Fibroblast of the aortic adventitia (primary cell): ENCODE results near the gene NFKBIZ. TPM values are rescaled to one million over a fixed set of nuclear protein-coding genes. Genes with fewer than 3 reads are reported as not detected.
A peak's percentile ranks its signal among the peaks of the same experiment; 100 is the strongest.
"Not testable (repeated sequence)": the region's sequence is repeated elsewhere in the genome, so short reads cannot be mapped to it uniquely, and the experiment has no call there.

Experiments
- DNase-seq: peaks from one replicate; pipeline ENCODE4 v3.0.0-alpha.2; 2010; ENCODE audit warnings: low read depth
- H3K4me3 ChIP-seq: 2 replicates; pipeline ENCODE4 v1.5.1; 2011; ENCODE audit warnings: low read depth, mild to moderate bottlenecking, control low read depth, low read length, moderate library complexity
- total RNA-seq: library from RNA; depleted of rRNA; stranded (reverse); fragments of >200 nt; gene quantifications from 2 replicates; pipeline ENCODE4 v1.2.3, GENCODE V29; 2012; ENCODE audit warnings: low replicate concordance
- TF ChIP-seq, protein P1 (sequence below): IDR thresholded peaks from 2 replicates; pipeline ENCODE4 v1.5.1; 2011; ENCODE audit warnings: mild to moderate bottlenecking, low read length, control low read depth, inconsistent platforms; ENCODE audit not compliant: insufficient read depth

Gene NFKBIZ
- total RNA-seq, 1 donor = 17.5 TPM

GRCh38 chr3:101862416-101863165 is 13.3 kb downstream of the NFKBIZ start:
- no peak overlapping the region for H3K4me3 ChIP-seq
- TF ChIP-seq, protein P1, sequence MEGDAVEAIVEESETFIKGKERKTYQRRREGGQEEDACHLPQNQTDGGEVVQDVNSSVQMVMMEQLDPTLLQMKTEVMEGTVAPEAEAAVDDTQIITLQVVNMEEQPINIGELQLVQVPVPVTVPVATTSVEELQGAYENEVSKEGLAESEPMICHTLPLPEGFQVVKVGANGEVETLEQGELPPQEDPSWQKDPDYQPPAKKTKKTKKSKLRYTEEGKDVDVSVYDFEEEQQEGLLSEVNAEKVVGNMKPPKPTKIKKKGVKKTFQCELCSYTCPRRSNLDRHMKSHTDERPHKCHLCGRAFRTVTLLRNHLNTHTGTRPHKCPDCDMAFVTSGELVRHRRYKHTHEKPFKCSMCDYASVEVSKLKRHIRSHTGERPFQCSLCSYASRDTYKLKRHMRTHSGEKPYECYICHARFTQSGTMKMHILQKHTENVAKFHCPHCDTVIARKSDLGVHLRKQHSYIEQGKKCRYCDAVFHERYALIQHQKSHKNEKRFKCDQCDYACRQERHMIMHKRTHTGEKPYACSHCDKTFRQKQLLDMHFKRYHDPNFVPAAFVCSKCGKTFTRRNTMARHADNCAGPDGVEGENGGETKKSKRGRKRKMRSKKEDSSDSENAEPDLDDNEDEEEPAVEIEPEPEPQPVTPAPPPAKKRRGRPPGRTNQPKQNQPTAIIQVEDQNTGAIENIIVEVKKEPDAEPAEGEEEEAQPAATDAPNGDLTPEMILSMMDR = no peak
- DNase-seq = peak; percentile 19

DNA sequence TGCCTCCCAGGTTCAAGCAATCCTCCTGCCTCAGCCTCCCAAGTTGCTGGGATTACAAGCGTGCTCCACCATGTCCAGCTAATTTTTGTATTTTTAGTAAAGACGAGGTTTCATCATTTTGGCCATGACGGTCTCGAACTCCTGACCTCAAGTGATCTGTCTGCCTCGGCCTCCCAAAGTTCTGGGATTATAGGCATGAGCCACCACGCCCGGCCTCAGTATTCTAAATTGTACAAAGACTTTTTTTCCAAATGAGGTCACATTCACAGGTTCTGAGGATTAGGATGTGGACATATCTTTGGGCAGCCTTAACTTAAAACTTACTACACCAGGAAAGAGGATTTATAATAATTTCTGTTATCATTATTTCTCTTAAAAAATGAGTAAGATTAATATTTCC is 15.6 kb downstream of the NFKBIZ start:
- DNase-seq, H3K4me3 ChIP-seq: not testable (repeated sequence)

DNA sequence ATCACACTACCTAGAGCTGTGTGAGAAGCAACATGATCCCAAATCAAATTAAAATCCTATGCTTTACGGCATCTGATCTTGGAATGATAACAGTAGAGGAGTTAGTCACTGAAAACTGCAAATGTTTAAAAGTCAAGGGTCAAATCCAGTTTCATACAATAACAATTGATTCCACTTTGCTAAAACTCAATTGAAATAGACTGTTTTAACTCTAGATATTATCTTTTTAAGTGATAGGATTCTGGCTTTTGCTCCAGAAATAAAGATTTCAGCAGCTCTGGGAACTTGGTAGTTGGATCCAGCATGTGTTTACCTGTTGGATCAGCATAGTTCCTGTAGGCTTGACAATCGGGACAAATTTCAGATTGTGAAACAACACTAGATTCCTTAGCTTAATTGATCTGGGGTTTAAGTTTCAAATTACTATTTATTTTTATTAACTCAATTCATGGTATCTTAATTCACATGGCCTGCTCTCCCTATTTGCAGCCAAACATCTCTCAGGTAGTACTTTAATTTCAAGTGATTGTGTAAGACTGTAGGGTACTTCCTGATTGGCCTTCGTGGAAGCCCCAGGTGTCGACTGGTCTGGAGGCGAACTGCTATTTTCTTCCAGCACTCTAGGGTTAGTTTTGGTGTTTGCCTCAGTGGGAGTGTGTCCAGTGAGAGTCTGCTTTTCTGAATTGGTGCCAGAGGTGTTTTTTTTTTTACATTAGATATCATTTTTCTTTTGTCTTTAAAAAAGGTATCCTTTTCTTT is 16.6 kb downstream of the NFKBIZ start:
- TF ChIP-seq, protein P1 = no peak
- H3K4me3 ChIP-seq = no peak overlapping the region
- DNase-seq = peak; percentile 14

DNA sequence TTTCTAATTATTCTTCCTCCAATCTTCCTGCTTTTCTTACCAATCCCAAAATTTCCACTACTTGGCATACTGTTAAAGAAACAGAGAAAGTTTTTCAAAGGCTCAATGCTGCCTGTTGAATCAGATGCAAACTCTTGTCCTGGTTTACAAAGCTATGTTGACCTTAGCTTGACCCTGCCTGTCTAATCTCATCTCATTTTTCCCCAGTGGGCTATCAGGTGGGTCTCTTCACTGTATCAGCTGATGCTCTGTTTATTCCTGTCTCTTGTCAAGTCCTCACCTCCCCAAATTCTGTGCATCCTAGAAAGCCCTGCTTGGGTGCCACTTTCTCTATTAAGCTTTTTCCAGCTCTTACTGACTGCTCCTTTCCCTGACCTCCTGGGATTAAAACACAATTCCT is 18.2 kb downstream of the NFKBIZ start:
- TF ChIP-seq, protein P1 = no peak
- DNase-seq = no peak
- no peak overlapping the region for H3K4me3 ChIP-seq

GRCh38 chr3:101867996-101868395 is 18.7 kb downstream of the NFKBIZ start:
- DNase-seq = no peak
- TF ChIP-seq, protein P1 = no peak

DNA sequence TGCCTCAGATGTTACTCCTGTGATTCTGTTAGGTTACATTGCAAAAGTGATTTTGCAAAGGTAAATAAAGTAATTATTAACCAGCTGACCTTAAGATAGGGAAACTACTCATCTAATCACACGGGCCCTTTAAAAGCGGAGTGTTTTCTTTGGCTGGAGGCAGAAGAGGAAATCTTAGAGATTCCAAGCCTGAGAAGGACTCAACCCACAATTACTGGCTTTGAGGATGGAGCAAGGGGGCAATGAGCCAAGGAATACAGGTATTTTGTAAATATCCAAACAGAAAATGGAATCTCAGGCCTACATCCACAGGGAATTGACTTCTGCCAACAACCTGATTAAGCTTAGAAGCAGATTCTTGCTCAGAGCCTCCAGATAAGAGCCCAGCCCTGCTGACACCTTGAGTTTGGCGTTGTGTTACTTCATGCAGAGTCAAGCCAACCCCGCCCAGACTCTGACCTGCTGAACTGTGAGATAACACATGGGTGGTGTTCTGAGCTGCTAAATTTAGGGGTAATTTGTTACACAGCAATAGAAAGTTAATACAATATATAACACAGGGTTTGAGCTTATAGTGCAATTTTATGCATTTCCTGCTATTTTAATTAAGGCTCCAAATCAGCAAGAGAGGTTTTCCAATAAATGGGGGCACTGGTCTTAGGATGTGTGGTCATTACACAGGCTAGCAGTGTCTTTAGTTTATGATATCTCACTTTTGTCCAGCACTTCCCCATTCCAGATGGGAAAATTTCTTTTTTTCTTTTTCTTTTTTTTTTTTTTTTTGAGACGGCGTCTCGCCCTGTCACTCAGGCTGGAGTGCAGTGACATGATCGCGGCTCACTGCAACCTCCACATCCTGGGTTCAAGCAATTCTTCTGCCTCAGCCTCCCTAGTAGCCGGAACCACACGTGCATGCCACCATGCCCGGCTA is 19.5 kb downstream of the NFKBIZ start:
- TF ChIP-seq, protein P1 = no peak
- DNase-seq = peak; percentile 94
- no peak overlapping the region for H3K4me3 ChIP-seq

More at GRCh38 chr3:101867996-101868395, 18.7 kb downstream of the NFKBIZ start:
- H3K4me3 ChIP-seq = no peak overlapping the region
